Measurements from ENCODE around the gene CCDC137. TPM values are rescaled to one million over a fixed set of nuclear protein-coding genes. Genes with fewer than 3 reads are reported as not detected.
A peak's percentile ranks its signal among the peaks of the same experiment; 100 is the strongest.

The CCDC137 gene
- total RNA-seq, 1 donor from 2014 or later: 6.9 TPM

DNA sequence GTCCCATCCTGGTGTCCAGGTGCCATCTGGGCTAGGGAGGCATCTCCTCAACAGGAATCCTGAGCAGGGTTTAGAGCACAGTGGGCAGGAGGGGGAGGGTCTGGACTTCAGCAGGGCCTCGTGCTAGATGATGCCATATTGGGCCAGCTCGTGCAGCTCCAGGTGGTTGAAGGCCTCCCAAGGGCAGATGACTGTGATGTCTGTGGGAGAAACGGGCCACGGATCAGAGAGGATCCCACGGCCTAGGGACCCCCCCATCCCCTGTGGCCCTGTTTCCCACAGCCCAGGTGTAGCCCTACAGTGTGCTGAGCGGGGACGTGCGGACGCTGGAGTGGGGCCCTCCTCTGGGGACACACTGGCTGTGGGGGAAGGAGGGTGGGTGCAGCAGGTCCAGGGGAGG lies 15.6 kb upstream of the CCDC137 start:
- no peak for DNase-seq (ENCODE audit: low read depth in 2 of 2)

DNA sequence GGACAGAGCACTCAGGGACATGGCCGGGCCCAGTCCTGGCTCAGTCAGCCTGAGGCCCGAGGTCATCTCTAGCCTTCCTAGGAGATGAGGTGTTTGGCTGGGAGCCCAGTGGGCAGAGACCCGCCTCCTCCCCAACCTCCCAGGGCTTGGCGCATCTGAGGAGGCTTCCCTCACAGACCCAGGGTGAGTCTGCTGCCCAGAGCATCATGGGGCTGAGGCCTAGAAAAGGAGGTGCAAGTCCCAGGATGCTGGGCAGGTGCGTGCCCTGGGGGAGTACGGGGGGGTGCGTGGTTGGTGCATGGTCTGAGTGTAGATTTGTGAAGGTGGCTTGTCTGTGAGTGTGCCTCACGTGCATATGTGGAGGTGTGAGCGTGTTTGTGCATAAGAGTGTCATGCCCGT lies 14.8 kb upstream of the CCDC137 start:
- DNase-seq (ENCODE audit: low read depth in 2 of 2): peak in 1 of 2 donors; percentile 44

DNA sequence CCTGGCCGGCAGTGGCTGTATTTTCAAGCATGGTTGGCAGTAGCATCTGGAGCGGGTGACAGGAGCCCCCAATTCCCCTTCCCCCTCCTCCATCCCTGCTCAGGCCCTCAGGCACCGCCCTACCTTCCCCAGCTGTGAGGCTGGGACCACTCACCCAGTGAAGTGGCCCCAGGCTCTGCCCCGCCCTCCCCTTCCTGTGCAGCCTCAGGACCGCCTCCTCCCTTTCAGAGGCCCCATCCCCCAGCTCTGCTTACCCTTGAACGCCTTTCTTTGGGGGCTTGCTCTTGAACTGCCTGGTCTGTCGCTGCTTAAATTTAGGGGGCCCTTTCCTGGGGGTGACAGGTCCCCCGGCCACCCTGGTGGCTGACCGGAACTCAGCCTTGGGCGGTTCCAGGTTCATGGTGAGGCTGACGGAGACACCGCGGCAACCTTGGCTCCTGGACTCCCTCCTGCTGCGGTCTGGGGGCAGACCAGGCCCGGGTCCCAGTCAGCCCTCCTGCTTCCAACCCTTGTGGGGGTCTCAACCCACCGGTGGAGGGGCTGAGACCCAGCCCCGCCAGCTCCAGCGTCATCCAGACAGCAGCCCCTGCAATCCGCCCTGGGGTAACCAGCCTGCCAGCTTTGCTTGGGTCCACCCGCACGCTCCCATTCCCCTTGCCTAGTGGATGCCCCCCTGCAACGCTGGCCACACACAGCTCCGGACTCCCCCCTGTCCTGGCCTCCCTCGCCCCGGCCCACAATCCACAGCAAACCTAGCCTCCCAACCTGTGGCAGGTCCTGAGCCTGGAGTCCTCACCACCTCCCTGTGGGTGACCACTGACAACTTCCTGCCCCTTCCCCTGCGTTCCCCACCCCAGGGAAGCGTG lies 13.4 kb upstream of the CCDC137 start:
- DNase-seq (ENCODE audit: low read depth in 2 of 2): peak in 1 of 2 donors; percentile 26

DNA sequence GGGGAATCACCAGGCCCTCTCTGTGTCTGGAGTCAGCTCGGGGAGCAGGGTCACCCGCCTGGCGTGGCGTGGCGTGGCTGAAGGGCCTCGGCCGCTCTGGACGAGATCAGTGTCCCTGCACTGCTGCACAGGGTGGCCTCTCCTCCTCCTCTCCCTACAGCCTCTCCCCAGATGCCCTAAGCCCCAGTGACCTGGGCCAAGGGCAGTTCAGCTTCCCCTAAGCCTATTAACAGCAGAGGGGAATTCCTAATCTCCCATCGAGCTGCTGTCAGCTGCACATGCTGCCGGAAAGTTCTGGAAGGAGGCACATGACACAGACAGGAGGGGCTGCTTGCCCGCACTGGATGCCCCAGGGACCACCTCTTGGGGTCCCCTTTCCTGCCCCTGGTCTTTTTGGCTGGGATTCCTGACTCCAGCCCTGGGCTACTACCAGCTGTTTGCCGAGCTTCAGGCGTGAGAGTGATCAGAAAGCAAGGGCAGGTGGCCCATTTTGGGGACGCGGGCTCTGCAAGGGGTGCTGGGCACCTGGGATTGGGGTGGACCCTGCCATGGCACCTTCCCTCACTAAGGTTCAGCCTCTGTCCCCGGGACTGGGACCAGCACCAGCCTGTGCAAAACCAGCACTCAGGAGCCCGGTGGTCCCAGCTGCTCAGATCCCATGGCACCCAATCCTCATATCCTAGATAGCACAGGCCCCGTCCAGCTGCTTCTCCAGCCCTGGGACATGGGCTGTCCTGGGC lies 11.0 kb upstream of the CCDC137 start:
- DNase-seq (ENCODE audit: low read depth in 2 of 2): no peak

DNA sequence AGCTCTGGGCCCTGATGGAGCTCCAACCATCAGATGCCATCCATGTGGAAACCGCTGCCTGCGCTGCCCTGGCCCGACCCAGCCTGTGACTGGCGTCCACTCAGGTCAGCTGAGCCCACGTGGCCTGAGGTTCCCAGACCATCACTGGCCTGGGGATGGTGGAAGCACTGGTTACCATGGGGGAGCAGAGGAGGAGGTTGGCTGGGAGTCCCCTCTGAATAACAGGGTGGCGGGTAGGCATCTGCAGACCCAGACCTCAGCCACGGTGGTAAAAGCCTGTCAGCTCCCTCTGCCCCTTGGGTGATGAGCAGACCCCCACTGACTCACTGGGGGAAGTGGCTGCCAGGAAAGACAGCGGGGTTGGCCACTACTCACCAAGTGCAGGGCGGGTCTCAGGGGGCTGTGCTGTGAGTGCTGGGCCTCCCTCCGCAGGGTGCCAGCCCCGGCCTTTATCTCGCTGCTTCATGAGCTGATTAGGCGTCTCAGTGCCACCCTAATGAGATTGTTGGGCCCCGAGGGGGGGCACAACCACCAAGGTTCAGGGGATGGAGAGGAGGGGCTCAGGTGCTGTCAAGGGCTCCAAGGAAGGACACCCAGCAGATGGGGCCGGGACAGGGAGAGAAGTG lies 10.3 kb upstream of the CCDC137 start, which contains the start of gene PDE6G:
TSS of gene PDE6G (minus strand) at position 425 of the 626 bp plus-strand sequence. CDS start 3,237 bp downstream, outside the sequence.
- no peak for DNase-seq (ENCODE audit: low read depth in 2 of 2)

DNA sequence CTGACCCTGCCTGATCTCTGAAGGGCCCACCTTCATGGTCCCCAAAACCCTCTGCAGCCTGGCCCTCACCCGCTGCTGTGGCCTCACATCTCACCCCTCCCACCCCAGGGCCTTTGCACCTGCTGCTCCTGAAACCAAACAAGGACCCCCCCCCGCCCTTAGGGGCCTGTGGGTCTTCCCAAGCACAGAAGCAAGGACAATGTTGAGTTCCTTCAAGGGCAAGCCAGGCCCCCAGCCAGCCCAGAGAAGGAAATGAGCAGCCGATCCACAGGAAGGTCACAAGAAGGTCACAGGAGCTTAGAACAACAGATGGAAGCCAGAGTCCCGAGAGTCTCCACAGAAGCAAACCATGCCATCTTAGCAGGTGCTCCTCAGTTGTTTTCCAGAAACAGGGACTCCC lies 9.7 kb upstream of the CCDC137 start:
- DNase-seq (ENCODE audit: low read depth in 2 of 2): peak in 1 of 2 donors; percentile 68

DNA sequence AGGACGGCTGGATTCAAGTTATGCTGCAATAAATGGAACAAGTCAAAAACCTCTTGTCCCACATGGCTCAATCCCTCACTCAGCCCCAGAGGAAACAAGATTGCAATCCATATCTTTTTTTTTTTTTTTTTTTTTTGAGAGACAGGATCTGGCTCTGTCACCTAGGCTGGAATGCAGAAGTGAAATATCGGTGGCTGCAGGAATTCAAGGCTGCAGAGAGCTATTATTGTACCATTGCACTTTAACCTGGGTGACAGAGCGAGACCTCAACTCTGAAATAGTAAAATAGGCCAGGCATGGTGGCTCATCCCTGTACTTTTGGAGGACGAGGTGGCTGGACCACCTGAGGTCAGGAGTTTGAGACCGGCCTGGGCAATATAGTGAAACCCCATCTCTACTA lies 7.5 kb upstream of the CCDC137 start:
- no peak for DNase-seq (ENCODE audit: low read depth in 2 of 2)

DNA sequence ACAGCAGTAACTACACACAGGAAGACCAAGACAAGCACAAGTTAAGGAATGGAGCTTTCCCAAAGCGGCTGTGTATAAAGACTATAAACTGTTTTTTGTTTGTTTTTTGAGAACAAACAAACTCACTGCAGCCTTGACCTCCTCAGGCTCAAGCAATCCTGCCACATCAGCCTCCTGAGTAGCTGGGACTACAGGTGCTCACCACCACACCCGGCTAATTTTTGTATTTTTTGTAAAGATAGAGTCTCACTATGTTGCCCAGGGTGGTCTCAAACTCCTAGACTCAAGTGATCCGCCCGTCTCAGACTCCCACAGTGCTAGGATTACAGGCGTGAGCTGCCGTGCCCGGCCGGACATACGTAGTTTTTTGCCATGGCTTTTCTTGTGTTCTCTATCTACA lies 6.1 kb upstream of the CCDC137 start:
- no peak for DNase-seq (ENCODE audit: low read depth in 2 of 2)

DNA sequence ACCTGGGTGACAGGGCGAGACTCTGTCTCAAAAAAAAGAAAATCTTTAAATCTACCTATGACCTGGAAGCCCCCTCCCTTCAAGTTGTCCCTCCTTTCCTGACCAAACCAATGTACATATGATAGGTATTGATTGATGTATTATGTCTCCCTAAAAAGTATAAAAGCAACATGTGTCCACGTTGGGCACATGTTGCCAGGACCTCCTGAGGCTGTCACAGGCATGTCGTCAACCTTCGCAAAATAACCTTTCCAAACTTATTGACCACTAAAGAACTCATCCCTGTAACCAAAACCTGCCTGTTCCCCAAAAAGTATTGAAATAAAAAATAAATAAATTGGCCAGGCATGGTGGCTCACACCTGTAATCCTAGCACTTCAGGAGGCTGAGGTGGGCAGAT lies 4.5 kb upstream of the CCDC137 start:
- DNase-seq (ENCODE audit: low read depth in 2 of 2): no peak

DNA sequence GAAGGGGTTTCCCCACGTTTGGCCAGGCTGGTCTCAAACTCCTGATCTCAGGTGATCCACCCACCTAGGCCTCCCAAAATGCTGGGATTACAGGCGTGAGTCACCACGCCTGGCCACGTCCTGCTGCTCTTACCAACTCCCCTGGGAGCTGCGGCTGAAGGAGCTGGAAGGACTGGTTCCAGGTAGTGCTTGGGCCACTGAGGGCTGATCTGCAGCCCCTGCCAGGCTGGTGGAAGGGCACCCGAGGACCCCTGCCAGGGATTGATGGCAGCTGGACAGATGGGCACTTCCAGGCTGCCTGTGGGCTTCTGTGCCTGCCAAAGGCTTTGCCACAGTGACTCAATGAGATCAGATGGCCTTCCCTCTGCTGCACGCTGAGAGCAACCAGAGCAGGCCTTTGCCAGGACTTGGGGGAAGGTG lies 2.5 kb upstream of the CCDC137 start:
- DNase-seq (ENCODE audit: low read depth in 2 of 2): no peak

DNA sequence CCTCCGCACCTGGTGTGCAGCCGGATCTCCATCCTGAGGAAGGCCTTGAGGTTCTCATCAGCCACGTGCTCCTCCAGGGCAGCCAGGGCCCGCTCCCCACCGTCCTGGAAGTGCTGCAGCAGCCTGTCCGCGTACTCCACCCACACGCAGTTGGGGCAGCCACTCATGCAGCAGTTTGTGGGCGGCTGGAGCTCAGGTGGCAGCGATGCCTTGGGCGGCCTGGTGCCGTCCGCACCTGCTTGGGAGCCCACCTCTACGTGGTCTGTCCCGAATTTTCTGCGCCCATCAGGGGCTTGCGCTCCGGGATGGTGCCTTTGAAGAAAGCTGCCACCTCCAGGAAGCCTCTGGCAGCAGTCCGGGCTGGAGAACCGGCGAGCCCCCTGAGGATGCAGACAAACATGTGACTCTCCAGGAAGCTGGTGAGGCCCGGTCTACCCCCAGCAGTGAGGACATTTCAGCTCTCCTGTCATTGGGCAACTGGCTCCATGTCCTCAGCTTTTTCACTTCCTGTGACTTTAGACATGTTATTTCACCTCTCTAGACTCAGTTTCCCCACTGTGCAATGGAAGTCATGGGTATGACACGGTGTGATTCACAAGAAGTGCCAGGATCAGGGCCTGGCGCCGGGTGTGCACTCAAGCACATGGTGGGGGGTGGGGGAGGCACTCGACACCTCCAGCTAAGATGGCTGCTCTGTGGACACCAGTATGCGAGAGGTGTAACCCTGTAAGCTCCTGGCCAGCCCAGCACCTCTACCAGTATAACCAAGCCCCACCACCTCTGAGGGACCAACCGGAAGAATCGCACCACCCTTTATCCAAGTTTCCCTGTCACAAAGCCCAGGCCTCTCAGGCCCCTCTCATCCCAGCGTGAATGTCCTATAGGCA lies 1.1 kb upstream of the CCDC137 start:
- DNase-seq (ENCODE audit: low read depth in 2 of 2): peak; percentile 36 to 44

DNA sequence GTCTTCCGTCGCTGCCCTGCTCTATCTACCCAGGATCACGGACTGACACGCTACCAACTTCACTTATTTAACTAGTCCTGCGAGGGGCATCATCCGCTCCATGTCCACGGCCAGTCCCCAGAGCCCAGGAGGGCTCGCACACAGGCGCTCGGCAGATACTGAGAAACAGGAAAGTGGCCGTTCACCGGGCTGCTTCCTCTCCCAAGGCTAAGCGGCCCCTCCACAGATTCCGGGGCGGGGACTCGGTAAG lies 520 bp upstream of the CCDC137 start:
- DNase-seq (ENCODE audit: low read depth in 2 of 2): peak; percentile 62 to 64

DNA sequence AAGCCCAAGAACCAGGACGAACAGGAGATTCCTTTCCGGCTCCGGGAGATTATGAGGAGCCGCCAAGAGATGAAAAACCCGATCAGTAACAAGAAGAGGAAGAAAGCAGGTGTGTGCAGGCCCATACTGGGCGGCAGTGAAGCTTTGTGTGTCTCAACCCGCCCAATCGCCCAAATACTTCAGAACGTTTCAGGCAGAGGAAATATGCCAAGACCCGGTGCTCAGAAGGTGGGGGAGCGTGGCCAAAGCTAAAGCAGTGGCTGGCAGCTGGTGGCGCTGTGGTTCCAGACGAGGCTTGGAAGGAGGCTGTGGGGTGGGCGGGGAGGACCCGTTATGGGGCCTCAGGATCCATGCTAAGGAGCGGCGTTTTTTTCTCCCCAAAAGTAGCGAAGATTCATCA lies 1.2 kb downstream of the CCDC137 start:
- no peak for DNase-seq (ENCODE audit: low read depth in 2 of 2)

DNA sequence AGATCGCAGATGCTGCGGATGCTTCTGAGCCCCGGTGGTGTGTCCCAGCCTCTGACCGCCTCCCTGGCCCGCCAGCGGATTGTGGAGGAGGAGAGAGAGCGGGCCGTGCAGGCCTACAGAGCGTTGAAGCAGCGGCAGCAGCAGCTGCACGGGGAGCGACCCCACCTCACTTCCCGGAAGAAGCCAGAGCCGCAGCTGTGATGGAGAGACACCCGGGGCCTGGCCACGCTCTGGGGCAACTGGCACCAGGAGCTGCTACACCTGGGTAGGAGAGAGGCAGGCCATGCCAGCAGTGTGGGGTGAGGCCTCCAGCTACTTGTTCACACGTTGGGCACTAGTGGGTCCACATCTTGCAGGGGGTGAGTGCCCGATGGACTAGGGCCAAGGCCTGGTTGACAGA lies 6.0 kb downstream of the CCDC137 start:
- no peak for DNase-seq (ENCODE audit: low read depth in 2 of 2)

DNA sequence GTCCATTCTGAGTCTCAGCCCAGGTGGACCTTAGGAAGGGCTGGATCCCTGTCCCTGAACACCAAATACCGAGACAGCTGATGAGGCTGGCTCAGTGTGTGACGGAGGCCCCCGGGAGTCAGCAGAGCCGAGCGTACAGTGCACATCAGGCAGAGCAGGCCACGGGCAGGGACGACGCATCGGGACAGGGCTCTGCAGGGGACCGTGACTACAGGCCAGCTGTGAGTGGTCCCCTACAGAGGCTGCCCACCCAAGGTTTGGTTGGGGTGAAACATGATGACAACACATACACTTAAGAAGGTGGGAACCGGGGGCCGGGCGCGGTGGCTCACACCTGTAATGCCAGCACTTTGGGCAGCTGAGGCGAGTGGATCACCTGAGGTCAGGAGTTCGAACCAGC lies 6.4 kb downstream of the CCDC137 start:
- DNase-seq (ENCODE audit: low read depth in 2 of 2): no peak

DNA sequence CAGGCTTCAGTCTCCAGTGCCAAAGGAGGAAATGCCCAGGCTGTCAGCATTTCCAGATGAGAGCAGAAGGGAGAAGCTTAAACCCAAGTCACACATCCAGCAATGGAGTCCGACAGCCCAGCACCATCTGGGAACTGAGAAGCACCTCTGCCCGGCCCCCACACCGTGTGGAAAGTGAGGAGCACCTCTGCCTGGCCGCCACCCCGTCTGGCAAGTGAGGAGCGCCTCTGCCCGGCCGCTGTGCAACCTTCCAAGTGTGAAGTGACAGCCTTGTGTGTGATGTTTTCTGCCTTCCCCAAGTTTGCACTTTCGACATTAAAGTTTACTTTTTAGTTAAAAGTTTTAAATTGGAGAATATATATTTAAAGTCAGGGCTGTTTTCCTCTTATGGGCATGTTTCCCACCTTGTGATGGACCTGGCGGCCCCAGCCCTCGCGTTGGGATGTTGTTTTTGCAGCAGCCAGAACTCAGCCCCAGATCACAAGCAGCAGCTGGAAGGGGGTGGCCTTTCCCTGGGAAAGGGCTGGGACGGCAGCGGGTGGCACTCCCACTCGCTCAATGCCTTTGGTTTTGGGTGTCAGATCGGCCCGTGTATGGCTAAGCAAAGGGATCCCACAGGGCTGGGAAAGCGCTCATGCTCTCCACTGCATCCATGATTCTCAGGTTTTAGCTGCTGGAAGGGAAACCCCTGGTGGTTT lies 7.2 kb downstream of the CCDC137 start:
- no peak for DNase-seq (ENCODE audit: low read depth in 2 of 2)

DNA sequence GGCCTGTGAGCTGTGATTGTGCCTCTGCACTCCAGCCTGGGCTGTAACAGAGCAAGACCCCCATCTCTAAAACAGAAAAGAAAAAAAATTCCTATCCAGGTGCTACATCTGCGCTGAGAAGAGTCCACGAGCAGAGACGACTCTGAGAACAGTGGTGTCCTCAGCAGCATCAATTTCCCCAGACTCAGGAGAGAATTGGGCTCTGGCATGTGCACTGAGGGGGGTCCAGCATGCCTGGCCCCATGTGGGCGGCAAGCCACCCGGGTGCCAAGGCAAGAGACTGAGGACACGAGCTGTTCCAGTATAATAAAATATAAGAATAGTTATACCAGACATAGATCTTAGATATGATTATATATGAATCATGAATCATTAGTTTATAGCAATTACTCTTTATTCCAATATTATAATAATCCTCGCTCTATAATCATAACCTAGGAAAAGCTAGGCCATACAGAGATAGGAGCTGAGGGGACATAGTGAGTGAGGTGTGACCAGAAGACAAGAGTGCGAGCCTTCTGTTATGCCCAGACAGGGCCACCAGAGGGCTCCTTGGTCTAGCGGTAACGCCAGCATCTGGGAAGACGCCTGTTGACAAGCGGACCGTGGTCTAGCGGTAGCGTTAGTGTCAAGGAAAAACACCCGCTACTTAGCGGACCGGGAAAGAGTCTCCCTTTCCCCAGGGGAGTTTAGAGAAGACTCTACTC lies 9.1 kb downstream of the CCDC137 start:
- DNase-seq (ENCODE audit: low read depth in 2 of 2): peak in 1 of 2 donors; percentile 46

DNA sequence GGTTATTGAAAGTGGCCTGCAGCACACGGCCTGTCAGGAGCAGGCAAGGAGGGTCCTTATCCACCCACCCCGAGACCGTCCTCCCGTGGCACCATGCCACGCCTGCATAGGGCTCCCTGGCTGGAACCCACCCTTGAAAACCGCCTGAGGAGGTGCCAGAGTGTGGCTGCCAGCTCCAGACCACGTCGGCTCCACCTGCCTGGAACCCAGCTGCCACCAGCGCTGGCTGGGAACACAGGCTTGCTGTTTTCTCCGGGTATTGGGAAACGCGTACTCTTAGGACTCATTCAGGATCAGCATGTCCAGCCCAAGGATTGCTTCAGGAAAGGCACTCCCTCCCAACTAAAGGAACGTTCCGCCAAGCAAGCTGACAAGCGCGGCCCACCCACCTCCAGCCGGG lies 10.4 kb downstream of the CCDC137 start:
- no peak for DNase-seq (ENCODE audit: low read depth in 2 of 2)

DNA sequence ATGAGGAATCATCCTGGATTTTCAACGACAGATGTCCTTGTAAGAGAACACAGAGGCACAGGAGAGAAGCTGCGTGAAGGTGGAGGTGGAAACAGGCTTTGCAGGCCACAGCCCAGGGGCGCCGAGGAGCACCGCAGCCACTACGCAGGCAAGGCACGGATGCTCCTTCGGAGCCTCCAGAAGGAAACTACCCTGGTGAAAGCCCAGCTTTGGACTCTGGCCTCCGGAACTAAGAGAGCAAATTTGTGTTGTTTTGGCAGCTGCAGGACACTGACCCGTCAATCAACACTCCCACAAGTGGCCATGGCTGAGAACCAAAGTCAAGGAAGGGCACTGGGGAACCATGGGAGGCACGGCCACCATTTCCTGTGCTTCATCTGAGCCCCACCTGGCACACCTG lies 13.6 kb downstream of the CCDC137 start:
- no peak for DNase-seq (ENCODE audit: low read depth in 2 of 2)

DNA sequence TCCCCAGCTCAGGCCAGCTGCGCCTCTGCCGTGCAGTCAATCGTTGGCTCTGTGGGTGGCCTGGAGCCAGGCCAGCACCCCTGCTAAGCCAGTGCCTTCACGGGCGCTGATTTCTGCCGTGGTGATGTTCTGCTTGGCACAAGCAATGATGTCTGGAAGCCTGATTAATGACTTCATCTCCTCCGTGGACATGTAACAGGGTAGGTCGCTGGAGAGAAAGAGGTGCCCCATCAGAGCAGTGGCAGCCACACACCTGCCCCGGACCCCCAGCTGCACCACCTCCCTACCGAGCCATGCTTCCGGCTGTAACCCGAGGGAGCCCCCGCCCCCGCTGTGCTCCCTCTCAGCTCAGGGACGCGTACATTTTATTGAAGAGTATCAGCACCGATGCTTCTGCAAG lies 15.1 kb downstream of the CCDC137 start:
- no peak for DNase-seq (ENCODE audit: low read depth in 2 of 2)

Data from lung microvascular endothelial cell (primary cell).